IPS-NIHi11 (cell line): Measurements from ENCODE around the gene CELF5.
"Not testable (repeated sequence)": the region's sequence is repeated elsewhere in the genome, so short reads cannot be mapped to it uniquely, and the experiment has no call there.

Experiments
- DNase-seq: peaks from one replicate; pipeline ENCODE4 v3.0.0; 2012; ENCODE audit warnings: mixed read lengths, low spot score

CELF5 gene

GRCh38 chr19:3190470-3190770 lies 34.0 kb upstream of the CELF5 start:
- no peak for DNase-seq

- no peak for DNase-seq
Measured at GRCh38 chr19:3190921-3191805, 33.3 kb upstream of the CELF5 start.

DNA sequence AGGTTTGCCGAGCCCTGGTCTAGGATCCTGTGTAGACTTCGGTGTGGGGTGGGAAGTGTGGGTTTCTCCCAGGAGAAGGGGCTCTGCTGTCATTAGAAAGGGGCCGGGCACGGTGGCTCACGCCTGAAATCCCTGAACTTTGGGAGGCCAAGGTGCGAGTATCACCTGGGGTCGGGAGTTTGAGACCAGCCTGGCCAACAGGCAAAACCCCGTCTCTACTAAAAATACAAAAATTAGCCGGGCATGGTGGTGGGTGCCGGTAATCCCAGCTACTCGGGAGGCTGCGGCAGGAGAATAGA lies 32.7 kb upstream of the CELF5 start:
- DNase-seq = not testable (repeated sequence)

- DNase-seq = no peak
Measured at GRCh38 chr19:3192228-3192635, 32.2 kb upstream of the CELF5 start.

- DNase-seq = no peak
Measured at GRCh38 chr19:3192684-3193083, 31.8 kb upstream of the CELF5 start.

DNA sequence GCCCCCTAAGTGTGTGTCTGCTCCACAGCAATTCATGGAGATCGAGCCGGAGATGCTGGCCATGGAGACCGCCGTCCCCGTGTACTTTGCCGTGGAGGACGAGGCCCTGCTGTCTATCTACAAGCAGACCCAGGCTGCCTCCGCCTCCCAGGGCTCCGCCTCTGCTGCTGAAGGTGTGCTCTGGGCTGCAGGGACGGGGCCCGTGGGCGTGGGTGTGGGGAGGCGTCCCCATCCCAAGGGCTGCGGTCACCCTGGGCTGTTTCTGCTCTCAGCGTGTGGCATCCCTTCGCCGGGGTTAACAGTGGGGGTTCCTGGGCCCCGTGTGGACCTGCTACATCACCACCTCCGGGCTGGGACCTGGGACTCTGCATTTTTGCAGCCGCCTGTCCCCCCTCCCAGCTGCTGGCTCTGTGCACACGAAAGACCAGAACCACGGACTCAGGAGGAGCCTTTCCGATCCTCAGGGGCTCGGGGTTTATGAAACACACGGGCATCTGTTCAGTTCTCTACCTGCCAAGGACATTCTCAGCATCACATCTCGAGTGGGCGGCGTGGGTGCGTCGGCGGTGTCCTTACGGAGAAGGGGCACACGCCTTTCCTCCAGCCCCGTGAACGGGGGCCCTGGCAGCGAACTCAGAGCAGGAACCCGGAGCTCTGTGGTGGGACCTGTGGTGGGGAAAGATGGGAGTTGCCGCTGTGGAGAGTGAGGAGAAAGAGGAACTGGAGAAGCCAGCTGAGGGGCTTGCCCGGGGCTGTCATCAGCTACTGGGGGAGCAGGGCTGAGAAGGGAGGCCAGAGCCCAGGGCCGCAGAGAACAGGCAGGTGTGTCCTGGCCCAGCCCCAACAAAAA lies 31.0 kb upstream of the CELF5 start:
- no peak for DNase-seq

GRCh38 chr19:3194106-3195087 lies 30.1 kb upstream of the CELF5 start:
- no peak for DNase-seq

- no peak for DNase-seq
Measured at GRCh38 chr19:3196064-3196932, 28.2 kb upstream of the CELF5 start.

- DNase-seq = no peak
Measured at GRCh38 chr19:3196933-3197205, 27.6 kb upstream of the CELF5 start.

DNA sequence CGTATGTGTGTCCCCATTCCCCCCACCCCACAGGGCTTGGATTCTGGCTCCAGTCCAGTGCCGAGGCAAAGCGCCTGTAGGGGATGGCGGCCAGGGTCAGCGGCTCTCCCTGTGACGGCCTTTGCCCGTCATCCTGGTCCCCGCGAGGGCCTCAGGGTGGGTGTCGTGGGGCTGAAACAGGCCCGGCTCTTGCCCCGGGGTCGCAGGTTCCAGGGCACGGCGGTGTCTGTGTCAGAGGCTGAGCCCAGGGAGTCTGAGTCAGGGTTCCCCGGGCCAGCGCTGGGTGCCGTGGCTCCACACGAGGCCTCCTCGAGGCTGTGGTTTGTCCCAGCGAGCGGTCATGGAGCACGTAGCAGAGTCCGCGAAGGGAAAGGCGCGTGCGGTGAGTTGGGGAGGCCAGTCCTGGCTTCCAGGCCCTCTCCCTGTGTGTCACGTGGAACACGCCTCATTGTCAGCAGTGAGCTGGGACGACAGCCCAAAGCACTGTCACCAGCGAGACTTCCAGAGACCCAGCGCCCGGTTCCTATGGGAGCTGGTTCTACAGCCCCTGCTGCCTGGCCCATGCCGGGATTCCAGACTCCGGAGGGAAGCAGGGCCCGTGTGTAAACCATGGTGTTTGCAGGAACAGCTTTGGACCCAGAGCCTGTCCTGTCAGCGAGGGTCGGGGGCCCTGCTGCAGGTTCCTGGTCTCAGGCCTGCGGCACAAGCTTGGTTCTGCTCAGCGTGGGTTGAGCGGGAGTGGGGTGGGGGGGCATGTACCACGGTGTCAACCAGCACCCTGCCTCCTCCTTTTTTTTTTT lies 25.4 kb upstream of the CELF5 start:
- DNase-seq = no peak

DNA sequence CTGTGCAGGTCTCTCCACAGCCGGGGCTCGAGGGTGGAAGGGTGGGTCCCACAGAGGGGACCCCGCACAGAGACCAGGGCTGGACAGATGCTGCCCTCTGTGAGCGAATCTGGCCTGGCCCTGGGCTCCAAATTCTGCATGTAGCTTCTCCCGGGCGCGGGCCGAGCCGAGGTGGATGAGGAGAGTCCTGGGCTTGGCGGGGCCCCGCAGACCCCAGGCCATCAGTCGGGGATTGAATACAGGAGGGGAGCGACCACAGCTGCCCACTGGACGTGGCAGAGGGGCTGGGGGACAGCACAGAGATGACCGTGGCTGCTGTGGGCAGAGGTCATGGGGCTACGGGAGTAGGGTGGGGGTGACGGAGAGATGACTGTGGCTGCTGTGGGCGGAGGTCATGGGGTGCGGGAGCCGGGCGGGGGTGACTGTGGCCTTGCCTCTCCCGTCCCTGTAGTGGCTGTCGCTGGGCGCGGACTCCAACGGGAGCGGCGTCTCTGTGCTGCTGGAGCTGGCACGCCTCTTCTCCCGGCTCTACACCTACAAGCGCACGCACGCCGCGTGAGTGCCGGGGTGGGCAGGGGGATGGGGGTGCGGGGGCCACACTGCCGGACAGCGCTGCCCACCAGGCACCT lies 23.3 kb upstream of the CELF5 start:
- no peak for DNase-seq

DNA sequence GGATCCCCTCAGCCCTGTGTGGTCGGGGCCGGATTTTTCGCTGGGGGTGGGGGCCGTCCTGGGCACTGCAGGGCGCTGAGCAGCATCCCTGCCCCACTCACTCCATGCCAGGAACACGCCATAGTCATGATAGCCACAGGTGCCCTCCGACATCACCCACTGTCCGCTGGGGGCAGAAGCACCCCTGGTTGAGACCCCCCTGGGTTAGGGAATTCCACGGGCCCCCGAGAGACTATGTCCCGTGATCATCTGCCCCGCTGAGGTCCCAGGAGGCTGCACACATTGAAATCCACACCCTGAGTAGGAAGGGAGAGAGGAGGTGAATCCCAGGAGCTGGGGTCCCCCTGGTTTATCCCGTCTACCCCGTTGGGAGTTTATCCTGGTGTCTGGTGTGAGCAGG lies 22.6 kb upstream of the CELF5 start:
- no peak for DNase-seq

DNA sequence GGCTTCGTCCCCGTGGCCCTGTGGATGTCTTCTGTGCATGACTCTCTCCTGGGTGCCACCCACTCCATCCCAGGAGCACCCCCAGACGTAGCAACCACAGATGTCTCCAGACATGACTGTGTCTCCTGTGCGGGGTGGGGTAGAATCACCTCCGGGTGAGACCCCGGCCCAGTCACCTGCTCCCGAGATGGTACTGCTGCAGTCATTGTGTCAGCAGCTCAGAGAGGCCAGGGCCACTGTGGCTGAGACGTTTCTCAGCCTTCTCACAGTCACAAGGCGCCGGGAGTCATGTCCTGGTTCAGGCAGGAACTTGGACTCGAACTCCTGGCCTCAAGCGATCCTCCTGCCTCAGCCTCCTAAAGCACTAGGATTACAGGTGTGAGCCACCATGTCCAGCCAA lies 22.1 kb upstream of the CELF5 start:
- DNase-seq = no peak

DNA sequence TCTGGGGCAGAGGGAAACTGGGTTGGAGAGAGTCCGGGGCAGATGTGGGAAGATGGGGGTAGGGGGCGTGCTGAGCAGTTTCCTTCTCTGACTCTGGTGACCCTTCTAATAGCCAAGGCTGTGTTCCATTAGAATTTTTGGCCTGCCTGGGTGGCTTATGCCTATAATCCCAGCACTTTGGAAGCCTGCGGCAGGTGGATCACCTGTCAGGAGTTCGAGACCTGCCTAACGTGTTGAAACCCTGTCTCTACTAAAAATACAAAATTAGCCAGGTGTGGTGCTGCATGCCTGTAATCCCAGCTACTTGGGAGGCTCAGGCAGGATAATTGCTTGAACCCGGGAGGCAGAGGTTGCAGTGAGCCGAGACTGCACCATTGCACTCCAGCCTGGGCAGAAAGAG lies 21.6 kb upstream of the CELF5 start:
- not testable (repeated sequence) for DNase-seq

DNA sequence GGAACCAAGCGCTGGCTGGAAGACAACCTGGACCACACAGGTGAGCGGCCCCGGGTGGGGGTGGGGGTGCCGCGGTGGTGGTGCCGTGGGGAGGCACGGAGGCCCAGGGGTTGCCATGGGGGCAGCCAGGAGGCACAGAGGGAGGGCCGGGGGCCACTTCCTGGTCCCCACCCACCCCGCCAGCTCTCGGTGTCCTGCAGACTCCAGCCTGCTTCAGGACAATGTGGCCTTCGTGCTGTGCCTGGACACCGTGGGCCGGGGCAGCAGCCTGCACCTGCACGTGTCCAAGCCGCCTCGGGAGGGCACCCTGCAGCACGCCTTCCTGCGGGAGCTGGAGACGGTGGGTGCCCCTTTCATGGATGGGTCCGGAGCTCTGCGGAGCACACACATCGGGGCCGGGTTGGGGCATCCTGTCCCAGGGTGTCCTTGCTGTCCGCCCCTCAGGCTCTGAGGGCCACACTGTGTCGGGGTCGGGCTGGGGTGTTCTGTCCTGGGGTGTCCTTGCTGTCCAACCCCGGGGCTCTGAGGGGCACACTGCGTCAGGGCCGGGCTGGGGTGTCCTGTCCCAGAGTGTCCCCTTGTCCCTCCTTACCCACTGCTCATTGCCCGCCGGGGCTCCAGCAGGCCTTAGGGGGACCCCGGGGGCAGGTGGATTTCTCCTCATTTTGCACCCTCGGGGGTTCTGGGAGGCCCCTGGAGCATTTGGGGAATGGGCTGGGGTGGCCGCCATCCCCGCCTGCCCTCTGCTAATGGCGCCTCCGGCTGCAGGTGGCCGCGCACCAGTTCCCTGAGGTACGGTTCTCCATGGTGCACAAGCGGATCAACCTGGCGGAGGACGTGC lies 20.4 kb upstream of the CELF5 start:
- no peak for DNase-seq

DNA sequence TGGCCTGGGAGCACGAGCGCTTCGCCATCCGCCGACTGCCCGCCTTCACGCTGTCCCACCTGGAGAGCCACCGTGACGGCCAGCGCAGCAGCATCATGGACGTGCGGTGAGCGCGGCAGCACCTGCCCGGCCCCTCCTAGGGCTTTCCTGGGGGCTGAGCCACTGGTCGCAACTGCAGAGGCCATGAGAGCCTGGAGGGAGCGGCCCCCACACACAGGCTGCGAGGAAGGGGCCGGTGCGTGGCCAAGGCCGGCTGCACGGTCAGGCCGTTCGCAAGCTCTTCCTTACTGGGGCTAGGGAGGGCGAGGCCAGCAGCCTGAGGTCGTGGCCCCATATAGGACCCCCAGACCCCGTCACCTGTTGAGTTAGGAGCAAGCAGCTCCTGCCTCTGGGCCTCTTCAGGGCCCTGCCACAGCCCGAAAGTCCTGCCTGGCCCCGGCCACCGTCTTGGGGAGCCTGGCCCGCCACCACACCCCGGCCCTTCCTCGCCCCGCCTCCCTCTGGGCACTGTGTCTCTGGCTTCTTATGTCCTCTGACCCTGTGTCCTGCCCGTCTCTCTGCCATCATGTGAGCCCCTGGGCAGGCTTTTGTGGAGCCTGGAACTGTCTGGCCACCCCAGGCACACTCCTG lies 19.7 kb upstream of the CELF5 start:
- no peak for DNase-seq

- no peak for DNase-seq
Measured at GRCh38 chr19:3206216-3206953, 18.1 kb upstream of the CELF5 start.
